Stimulated activated CD4-positive, alpha-beta T cell treated with anti-CD3 and anti-CD28 coated beads, Interleukin-2, amount 100 ng/mL, for 4 hours (primary cell): Measurements from ENCODE around the gene COL5A3.

Experiments used
- DNase-seq: peaks from one replicate; pipeline ENCODE4 v3.0.0-alpha.2; 2020; ENCODE audit warnings: low read depth

COL5A3 gene

GRCh38 chr19:10010939-10011338, 635 bp upstream of the COL5A3 start:
- DNase-seq, result no peak

- DNase-seq, result peak; percentile 16
Measured at GRCh38 chr19:10009714-10010224, 535 bp downstream of the COL5A3 start.

GRCh38 chr19:10008184-10008765, 2.0 kb downstream of the COL5A3 start:
- DNase-seq, result no peak

DNA sequence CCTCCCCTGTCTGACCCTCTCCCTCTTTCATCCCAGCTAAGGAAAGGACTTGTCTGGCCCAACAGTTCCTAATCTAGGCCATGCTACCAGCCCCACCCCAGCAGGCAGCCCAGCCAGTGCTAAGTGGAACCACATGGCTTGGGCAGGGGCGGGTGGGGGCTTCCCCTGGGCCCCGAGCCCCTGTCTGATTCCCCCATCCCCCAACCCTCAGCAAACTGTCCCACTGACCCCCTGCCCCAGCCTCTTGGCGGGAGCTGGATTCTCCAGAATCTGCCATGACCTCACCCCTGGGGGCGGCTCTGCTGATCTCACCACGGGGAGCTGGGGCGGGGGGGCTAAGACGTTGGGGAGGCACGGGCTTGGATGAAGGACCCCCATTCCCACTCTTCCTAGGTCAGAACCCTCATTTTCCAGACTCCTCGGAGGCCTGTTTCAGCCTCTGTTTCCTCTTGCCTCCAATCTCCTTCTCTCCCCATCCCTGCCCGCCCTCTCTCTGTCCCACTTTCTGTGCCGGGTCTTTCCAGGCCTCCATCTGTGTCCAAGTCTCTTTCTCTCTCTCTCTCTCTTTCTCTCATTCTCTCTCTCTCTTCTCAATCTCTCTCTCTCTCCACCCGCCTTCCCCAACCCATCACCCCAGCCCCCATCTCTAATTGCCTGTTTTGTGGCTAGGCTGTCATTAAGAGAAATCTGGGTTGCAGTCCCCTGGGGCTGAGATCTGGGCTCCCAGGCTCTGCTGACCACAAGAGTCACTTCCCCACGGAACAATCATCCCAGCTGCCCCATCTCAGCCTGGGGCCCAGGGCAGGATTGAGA, 2.7 kb downstream of the COL5A3 start:
- no peak for DNase-seq

DNA sequence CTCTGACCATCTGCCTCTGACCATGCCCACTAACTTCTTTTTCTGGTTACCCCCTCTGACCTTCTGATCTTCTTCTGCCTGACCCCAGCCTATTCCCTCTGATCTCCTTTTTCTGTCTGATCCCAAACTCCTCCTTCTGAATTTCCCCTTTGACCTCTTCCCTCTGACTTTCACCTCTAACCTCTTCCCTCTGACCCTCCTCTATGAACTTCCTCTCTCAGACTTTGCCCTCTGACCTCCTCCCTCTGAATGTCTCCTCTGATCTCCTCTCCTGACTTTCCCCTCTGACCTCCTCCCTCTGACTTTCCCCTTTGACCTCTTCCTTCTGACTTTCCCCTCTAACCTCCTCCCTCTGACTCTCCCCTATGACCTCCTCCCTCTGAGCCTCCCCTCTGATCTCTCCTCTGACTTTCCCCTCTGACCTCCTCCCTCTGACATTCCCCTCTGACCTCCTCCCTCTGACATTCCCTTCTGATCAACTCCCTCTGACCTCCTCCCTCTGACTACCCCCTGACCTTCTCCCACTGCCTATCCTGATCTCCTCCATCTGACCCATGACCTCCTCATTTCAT, 3.5 kb downstream of the COL5A3 start:
- DNase-seq, result no peak

GRCh38 chr19:10006335-10006708, 4.0 kb downstream of the COL5A3 start:
- DNase-seq, result no peak

DNA sequence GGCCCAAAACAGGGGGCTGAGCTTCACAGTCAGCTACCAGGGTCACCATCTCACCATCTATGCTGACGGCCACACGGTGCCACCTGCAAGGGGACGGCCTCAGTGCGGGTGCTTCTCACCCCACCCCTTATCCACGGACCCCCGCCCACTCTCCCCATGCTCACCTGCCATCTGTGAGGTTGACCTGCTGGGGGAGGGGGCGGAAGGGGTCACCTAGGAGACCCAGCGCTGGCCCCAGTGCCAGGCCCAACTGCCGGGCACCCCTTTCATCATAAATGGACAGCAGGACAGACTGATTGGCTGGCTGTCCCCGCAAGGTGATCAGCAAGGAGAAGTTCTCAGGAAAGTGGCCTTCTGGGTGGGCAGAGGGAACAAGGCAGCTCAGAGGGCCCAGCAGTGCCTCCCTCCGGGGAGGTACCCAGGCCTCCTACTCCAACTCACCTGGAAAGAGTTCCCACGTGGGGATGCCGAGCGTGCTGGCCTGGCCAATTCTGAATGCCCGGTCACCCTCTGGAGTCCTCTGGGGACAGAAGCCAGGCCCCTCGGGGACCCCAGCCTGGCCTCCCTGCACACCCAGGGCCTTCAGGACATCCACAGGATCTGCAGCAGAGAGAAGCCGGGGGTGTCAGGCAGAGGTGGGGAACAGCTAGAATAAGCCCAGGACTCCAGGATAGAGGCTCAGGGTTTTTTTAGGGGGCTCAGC, 4.5 kb downstream of the COL5A3 start:
- DNase-seq, result no peak

DNA sequence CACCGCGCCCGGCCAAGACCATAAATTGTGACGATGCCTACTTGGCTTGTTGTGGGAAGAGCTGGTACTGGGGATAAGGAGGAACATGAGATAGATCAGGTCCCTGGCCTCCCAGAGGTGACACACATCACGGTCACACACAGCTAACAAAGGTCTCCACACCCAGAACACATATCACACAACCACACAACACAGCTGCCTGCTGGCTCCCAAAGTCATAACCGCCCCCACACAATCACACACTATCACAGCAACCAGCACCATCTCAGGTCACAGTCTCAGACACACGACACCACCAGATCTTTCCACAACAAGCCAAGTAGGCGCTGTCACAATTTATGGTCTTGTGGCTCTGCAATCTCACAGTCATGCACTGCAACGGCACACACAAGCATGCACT, 5.7 kb downstream of the COL5A3 start:
- no peak for DNase-seq

GRCh38 chr19:10003271-10003670, 7.0 kb downstream of the COL5A3 start:
- no peak for DNase-seq

- DNase-seq, result no peak
Measured at GRCh38 chr19:10001899-10002298, 8.4 kb downstream of the COL5A3 start.

DNA sequence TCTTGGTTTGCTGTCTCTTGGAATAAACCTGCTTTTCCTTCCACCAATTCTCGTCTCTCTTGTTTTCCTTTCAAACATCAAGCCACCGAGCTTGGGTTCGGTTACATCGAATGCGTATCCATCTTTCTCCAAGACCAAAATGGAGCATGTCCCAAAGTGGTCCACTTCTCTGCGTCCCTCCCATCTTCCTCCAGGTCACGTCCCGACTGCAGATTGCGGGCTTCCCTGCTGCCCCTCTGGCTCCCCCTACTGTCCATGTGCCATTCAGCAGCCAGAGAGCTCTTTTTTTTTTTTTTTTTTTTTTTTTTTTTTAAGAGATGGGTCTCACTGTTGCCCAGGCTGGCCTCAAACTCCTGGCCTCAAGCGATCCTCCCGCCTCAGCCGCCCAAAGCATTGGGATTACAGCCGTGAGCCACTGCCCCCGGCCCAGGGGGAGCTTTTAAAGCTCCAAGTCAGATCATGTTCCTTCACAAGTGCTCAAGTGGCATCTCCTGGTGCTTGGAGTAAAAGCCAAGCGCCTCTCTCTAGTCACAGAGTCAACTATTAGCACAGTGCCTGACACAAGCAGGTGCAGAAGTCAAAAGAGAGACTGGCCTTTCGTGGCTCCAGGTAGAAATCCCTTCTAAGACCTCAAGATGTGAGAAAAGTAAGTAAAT, 10.0 kb downstream of the COL5A3 start:
- DNase-seq, result peak; percentile 41

DNA sequence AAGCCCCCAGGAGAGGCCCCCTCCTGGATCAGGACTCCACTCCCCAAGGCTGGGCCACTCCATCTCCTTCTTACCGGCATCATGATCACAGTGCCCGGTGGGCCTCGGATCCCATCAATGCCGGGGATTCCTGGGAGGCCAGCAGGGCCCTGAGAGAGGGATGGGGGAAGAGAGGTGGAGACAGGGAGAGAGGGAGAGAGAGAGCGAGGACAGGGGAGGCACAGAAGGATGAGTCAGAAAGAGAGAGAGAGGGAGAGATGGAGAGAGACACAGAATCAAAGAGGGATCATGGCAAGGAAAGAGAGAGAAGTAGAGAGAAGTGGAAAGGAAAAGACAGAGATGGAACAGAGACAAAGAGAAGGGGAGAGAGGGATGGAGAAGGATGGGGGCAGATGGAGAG, 13.8 kb downstream of the COL5A3 start:
- DNase-seq, result no peak

DNA sequence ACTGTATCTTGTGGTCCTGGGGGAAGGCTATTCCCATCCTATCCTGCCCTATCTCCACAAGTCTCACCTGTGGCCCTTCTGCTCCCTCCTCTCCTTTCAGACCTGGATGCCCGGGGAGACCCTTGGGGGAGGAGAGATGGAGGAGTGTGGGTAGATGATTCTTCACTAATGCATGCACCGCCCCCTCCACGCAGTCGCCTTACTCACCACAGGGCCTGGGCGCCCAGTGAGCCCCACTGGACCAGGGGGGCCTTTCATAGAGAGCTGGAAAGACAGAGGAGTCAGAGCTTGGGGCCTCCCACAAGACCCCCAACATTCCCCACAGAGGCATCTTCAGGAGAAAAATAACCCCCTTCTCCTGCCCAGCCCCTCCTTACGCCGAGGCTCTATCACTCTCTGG, 14.3 kb downstream of the COL5A3 start:
- no peak for DNase-seq

DNA sequence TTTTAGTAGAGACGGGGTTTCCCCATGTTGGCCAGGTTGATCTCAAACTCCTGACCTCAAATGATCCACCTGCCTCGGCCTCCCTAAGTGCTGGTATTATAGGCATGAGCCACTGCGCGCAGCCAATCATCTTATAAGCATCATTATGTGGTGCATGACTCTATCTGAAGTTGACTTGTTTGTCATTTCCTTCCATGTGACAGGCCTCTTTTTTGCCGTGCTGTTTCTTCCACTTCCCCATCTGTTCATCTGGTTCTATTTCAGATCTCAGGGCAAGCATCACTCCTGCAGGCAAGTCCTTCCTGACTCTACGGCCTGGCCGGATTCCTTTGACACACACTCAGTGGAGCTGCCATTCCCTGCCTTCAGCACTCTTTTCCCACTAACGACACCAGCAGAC, 15.2 kb downstream of the COL5A3 start:
- no peak for DNase-seq

DNA sequence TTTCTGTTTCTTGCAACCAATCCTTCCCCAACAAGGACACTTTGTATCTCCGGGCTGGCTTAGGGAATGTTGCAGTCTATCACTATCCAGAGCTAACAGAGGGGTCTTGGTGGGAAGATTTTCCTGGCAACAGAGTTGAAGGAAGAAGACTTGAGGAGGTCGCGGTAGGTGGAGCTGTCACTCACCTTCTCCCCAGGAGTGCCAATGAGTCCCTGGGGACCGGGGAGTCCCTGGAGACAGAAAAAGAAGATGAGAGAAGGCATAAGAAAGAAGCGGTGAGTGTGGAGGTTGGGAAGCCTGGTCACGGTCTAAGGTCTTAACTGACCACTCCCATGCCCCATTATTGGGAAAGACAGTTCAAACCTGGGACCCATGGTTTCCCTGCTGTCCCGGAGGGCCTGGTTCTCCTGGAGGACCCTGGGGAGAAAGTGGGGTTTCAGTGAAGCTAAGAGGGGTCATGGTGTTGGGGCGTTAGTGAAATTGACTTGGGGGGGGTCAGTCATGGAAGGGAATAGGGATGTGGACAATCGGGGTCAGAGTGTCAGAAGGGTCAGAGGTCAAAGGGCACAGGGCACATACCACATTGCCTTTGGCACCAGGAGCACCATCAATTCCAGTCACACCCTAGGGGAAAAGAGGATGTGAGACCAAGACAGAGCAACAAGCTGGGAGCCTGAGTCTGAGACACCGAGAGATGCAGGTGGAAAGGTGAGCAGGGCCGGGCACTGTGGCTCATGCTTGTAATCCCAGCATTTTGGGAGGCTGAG, 18.7 kb downstream of the COL5A3 start:
- DNase-seq, result no peak

- DNase-seq, result no peak
Measured at GRCh38 chr19:9989504-9989903, 20.8 kb downstream of the COL5A3 start.

DNA sequence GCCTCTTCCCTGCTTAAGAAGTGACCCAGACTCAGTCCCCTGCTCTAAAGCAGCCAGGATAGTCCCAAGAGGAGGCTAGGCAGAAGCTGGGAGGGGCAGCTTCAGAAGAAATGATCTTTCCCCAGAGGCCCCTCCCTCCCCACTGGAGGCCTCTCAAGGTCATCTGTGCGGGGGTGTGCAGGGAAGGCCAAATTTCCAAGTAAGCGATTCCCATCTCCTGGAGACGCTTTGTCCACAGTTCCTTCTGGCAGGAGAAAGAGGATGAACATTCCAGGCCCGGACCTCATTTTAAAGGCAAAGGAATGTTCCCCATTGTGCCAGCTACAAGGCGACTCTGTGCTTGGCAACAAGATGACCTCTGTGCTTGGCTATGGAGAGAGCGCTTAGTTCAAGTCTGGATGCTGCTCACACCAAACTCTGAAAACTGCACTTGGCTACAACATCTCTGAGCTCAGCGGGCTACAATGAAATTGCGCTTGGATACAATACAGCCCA, 23.5 kb downstream of the COL5A3 start:
- DNase-seq, result no peak

DNA sequence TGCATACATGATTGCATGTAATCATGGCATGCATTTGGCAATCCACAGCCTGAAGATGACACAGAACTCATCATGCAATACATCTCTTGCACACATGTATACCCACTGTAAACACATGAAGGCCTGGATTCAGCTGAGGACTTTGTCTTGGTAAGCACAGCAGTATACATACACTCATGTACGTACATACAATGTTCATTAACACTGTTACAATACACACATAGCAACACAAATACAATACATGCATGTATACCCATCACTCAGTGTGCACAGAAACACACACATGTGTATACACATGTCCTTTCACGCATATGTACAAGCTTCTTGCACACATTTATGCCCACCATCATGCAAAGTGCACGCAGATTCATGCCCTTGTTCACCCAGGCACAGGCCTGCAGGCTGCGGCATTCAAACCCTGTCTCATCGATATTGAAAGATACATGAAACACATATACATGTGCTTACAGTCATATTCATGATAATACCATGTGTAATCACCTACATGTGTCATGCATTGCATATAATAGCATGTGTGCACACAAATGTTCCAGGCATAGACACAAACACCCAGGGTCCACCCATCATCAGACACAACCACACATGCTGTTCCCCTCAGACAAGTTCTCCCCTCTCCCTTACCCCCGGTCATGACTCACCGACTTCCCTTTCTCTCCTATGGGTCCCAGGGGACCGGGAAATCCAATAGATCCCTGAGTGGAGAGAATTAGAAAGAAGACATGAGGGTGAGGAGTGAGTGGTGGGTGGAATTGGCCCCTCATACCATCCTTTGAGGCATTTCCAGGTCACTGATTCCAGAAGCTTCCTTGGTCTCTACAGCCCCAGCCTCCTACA, 28.7 kb downstream of the COL5A3 start:
- DNase-seq, result no peak

- no peak for DNase-seq
Measured at GRCh38 chr19:9972103-9972502, 38.2 kb downstream of the COL5A3 start.

DNA sequence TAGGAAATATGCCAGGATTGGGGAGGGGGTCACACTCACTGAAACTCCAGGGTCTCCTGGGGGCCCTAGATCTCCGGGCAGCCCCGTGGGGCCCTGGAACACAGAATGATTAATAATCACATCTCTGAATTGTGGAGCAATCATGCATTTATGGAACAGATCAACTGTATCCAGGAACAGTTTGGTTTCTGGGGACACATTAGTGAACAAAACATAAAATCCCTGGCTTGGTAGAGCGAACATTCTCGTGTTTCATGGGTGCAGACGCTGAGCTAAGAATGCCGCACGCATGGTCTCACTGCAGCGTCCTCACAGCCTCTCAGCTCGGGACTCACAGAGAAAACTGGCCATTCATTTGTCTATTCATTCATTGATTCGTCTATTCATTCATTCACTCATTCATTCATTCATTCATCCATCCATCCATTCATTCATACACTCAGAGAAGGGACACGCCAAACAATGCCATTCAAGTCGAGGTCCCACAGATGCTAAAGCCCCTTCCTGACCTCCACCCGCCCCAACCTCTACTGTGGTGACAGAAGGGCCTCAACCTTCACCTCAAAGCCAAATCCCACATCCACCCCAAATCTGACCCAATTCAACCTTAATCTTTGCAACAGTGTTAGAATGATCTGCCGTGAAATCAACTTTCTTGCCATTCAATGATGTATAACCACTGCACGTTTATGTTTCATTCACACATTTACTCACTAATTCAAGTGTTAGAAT, 39.0 kb downstream of the COL5A3 start:
- DNase-seq, result no peak
